ENCODE measurements around the gene HCN3.
"Not testable (repeated sequence)": the region's sequence is repeated elsewhere in the genome, so short reads cannot be mapped to it uniquely, and the experiment has no call there.

HCN3 gene

DNA sequence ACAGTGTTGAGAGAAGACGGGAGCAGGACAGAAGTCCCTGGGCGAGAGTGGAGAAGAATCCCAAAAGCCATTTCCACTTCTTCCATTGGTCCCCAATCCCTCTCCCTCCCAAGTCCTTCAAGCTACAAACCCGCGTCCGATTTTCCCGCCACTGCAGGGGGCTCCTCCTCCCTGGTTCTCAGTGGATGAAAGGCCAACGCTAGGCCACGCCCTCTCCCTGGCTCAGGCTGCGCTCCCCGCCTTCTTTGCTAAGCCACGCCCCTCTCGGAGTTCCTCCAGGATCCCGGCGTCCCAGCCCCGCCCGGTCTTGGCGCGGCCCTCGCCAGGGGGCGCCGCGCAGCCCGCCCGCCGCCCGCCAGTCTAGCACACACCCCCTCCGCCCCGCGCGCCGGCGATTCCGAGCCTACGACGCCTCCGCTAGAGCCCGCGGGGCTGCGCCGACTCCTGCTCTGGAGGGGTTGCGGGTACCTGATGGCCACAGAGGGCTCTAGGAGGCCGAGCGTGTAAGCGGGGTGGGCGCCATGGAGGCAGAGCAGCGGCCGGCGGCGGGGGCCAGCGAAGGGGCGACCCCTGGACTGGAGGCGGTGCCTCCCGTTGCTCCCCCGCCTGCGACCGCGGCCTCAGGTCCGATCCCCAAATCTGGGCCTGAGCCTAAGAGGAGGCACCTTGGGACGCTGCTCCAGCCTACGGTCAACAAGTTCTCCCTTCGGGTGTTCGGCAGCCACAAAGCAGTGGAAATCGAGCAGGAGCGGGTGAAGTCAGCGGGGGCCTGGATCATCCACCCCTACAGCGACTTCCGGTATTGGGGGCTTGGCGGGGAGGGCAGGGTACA is at the start of gene HCN3:
Gene HCN3, plus strand, starts transcription at position 394 of the 832 bp plus-strand sequence. Its CDS starts 128 bp downstream, at position 522.
- peak; percentile 98 for DNase-seq (ENCODE audit: low spot score)

DNA sequence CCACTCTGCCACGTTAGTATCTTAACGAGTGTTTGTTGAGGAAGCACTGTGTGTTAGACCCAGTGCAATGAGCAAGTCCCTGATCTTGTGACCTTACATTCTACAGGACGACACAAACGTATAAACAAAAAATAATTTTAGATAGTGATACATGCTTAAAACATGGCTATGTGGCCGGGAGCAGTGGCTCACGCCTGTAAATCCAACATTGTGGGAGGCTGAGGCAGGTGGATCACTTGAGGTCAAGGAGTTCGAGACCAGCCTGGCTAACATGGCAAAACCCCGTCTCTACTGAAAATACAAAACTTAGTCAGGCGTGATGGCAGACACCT is 49.2 kb upstream of the HCN3 start:
- no peak for DNase-seq (ENCODE audit: low spot score)

DNA sequence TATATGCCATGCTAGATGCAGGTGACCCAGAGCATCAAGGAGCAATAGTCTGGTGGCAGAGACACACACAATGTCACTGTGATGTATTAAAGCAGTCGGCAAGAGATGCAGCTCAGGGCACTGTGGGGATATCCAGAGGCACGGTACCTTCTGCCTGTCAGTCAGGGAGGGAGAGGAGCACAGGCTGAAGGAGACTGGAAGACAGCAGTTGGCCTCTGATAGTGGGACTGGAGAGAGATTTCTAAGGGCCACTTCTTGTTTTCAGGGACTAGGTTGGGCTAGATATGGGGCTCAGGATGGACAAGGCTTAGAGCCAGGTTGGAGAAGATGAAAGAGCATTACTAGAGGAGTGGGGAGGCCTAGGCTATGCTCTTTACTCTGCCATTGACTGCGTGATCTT is 46.0 kb upstream of the HCN3 start:
- DNase-seq (ENCODE audit: low spot score), result not testable (repeated sequence)

DNA sequence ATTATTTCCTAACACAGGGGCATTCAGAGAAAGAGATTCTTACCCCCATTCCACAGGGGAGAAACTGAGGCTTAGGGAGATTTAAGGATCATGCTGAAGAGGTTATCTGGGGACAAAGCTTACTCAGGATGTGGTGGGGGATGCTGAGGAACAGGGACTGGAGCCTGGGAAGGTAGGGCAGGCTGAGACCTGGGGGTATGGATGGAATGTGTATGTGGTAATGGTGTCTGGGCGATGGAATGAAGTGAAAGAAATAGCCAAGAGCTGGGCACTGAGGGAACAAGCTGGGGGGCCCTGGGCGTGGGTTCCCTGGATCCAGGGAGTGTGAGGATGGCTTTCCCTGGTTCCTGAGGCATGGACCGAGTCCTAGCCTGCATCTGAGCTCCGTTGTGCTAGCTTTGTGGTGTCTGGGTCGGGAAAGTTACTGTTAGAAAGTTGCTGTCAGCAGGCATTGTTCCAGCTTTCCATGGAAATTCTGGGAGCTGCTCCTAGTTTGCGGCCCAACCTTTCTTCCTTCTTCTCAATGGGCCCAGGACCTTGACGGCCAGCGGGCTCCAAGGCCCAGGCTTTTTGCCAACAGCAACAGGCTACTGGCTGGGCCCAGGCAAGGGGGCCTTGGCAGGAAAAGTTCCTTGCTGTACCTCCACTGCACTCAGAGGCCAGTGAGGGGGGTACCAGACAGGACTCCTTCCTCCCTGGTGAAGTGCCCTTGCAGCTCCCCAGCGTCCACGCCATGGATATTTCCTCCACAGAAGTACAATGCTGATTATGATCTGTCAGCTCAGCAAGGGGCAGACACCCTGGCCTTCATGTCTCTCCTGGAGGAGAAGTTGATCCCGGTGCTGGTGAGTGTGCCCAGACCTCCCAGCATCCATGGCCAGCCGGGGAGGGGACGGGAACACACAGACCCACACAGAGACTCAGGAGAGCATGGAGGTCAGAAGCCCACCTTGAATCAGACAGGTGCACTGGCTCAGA is 45.0 kb upstream of the HCN3 start:
- not testable (repeated sequence) for DNase-seq (ENCODE audit: low spot score)

DNA sequence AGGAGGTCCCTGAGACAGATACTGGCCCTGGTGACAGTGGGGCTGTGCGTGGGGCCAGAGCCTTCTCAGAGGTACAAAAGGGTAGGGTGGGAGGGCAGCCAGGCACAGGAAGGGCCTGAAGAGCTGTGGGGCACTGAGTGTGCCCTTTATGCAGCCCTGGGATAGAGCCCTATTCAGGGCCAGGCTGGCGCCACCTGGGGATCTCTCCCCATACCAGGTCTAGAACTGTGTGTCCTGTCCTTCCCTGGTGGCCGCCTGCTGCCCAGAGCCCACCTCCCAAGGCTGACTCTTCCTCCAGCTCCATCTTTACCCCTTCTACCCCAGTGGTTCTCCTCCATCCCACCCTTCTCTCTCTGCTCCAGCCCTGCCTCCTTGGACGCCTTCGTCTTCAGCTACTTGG is 43.8 kb upstream of the HCN3 start:
- not testable (repeated sequence) for DNase-seq (ENCODE audit: low spot score)

DNA sequence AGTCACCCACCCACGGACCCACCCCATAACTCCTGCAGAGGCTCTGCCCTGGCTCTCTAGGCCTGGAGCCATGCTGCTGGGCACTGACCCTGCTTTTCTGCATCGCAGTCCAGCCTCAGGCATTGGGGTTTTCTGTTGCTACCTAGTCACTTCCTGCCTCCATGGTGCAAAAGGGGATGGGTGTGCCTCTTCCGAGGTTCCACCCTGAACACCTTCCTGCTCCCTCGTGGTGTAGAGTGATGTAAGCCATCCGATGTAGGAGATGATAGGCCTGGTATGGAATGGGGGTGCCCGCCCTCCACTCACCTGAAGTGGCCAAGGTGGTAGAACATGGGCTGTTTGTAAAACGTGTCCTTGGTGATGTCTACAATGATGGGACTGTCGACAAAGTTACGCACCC is 41.9 kb upstream of the HCN3 start:
- not testable (repeated sequence) for DNase-seq (ENCODE audit: low spot score)

DNA sequence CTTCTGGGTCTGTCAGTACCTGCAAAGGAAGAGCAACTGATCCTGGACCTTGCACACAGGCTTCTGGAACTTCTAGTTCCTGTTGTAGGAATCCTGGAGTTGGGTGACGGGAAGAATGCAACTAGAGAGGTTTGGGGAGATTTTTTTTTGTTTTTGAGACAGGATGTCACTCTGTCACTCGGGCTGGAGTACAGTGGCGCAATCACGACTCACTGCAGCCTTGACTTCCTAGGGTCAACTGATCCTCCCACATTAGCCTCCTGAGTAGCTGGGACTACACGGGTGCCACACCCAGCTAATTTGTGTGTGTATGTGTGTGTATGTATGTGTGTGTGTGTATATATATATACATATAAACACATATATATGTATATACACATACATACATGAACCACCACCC is 40.8 kb upstream of the HCN3 start:
- no peak for DNase-seq (ENCODE audit: low spot score)

DNA sequence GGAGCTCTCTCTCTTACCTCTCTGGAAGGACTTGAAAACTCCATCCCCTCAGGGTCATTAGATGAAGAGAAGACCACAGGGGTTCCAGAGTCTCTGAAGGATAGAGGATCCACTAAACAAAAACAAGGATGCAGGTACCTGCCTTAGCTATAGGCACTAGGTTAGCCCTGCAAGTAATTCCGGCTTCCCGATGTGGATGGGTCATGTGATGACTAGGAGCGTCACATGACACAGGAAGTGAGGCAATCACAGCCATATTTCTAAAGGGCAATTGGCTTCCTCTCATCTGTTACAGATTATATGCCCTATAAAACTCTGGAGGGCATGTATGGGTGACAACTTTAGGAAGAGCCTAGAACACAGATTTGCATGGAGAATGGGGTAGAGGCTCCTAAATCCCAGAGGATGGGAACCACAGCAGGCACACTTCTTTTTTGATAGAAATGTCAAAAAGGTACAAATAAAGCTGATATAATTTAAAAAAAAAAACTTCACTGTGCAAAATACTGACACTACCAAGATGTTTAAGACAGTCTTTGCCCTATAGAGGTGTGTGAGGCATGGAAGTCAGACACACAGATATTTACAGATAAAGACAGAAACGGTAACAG is 36.1 kb upstream of the HCN3 start:
- DNase-seq (ENCODE audit: low spot score), result peak; percentile 78

DNA sequence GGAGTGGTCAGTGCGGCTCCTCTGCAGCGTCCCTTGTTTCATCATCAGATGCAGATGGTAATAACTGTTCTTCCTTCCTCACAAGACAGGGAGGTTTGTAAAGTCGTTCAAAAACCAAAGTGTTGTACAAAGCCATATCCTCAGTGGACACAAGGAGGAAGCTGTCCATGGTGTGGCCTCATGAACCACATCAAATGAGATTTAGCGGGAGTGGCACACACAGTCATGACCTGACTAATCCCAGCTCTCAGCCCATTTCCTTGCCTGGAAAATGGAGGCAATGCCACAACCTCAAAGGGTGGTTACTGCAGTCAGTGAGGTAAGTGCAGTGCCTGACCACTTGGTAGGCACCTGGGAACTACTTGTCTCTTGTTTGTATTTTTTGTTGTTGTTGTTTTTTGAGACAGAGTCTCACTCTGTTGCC is 35.4 kb upstream of the HCN3 start:
- DNase-seq (ENCODE audit: low spot score), result no peak

DNA sequence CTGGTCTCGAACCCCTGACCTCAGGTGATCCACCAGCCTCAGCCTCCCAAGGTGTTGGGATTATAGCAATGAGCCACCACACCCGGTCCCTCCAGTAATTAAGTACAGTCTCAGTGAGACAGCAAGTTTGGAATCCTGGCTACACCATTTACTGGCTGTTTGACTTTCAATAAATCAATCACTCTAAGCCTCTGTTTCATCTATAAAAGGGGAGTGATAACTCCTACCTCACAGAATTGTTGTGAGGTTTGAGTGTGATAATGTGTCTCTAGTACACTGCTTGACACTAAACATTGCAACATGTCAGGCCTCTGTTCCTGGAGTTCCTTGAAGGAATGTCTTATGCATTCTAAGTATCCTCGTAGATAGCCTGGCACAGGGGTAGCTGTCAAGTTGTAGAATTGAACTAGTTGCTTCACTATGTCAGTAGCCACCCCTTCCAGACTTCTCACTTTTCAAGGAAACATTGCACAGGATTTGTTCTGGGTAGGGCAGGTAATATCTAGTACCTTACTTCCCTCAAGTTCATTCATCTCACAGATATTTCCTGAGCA is 34.4 kb upstream of the HCN3 start:
- no peak for DNase-seq (ENCODE audit: low spot score)

DNA sequence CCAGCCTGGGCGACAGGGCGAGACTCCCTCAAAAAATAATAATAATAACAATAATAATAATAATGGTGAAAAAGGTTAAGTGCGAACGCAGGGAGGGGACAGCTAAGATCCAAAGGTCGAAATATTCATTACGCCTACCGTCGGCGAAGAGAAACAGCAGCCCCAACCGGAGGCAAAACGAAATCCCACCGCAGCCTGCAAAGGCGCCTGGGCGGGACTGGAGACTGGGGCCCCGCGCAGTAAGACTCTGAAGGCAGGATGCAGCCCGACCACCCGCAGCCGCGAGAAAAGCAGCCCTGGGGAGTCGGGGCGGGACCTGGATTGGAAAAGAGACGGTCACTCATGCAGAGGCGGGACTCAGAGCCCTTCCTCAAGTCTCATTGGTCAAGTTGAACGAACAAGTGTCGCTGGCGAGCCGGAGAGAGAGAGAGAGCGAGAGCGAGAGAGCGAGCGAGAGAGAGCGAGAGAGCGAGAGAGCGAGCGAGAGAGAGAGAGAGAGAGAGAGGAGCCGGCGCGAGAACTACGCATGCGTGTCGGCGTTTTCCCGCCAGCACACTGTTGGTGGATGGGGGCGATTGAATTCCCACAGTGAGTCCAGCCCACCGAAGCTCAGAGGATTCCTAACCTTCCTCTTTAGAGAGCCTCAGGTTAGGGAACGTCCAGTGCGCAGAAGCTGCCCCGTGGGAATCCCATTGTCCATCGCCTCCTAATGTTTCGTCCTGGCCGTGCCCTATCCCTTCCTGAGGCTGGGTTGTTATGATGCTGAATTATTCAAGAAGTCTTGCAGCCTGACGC is 32.7 kb upstream of the HCN3 start:
- DNase-seq (ENCODE audit: low spot score), result peak; percentile 95

DNA sequence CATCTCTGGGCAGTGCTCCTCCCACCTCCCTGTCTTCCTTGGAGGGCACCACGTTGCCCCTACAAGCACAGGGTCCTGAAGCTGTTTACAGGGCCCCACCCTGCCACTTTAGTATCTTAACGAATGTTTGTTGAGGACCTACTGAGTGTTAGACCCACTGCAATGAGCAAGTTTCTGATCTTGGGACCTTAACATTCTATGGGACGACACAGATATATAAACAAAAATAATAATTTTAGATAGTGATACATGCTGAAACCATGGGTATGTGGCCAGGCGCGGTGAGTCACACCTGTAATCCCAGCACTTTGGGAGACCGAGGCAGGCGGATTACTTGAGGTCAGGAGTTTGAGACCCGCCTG is 32.1 kb upstream of the HCN3 start:
- no peak for DNase-seq (ENCODE audit: low spot score)

DNA sequence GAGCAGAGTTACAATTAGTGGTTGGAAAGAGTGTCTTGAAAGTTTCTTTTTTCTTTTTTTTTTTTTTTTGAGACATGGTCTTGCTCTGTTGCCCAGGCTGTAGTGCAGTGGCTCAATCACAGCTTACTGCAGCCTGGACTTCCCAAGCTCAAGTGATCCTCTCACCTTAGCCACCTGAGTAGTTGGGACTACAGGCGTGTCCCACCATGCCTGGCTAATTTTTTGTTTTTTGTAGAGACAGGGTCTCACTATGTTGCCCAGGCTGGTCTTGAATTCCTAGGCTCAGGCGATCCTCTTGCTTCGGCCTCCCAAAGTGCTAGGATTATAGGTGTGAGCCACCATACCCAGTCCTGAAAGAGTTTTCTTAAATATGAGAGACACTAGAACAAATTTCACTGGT is 30.5 kb upstream of the HCN3 start:
- DNase-seq (ENCODE audit: low spot score), result not testable (repeated sequence)

DNA sequence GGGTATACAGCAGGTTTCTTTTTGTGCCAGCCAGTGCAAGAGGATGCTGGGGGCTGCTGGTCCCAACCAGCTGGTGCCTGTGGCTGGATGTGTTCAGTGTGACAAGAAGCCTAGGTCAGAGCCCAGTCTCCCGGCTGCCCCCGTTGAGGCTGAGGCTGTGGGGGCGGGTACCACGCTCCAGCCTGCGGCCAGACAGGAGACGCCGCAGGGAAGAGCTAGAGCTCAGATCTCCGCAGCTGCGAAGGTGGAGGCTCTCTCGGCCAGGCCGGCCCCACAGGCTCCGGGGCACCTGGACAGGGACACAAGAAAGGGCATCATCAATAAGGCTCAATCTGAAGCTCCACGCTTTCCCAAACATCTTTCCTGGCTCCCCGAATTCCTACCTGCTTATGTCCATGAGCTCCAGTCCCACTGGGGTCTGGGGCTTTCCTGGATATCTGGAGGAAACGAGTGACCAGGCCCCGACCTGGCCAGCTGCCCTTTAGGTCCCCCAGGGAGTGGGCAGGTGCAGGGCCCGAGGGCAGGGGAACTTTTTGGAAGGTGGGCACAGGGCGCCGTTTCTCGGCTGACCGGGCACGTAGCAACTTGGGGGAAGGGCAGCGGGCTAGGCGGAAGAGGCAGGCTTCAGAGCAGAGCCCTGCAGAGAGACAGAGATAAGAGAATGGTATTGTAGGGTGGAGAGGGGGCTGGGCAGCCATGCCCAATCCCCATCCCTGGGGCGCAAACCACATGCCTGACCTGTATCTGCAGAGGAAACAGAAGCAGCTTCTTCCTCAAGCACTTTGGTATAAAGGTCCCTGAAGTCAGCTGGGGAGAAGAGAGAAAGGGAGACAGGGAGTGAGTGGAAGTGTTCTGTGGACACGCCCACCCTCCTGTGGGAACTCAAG is 29.4 kb upstream of the HCN3 start:
- peak; percentile 27 for DNase-seq (ENCODE audit: low spot score)

DNA sequence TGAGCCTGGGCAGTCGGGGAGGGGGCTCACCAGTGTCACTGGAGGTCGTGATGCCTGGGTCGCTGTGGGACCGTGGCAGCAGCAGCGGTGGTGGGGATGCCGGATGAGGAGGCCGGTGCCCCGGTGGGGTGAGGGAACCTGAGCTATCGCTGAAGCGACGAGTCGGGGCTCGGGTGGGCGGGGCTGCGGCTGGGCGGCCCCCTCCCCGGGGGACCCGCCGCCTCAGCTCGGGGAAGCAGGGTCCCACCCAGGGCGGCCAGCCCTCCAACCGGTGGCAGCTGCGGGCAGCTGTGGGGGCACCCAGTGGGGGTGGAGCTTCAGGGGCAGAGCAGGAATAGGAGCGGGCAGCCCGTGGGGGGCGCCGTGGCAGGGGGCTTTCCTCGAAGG is 27.0 kb upstream of the HCN3 start:
- DNase-seq (ENCODE audit: low spot score), result no peak

DNA sequence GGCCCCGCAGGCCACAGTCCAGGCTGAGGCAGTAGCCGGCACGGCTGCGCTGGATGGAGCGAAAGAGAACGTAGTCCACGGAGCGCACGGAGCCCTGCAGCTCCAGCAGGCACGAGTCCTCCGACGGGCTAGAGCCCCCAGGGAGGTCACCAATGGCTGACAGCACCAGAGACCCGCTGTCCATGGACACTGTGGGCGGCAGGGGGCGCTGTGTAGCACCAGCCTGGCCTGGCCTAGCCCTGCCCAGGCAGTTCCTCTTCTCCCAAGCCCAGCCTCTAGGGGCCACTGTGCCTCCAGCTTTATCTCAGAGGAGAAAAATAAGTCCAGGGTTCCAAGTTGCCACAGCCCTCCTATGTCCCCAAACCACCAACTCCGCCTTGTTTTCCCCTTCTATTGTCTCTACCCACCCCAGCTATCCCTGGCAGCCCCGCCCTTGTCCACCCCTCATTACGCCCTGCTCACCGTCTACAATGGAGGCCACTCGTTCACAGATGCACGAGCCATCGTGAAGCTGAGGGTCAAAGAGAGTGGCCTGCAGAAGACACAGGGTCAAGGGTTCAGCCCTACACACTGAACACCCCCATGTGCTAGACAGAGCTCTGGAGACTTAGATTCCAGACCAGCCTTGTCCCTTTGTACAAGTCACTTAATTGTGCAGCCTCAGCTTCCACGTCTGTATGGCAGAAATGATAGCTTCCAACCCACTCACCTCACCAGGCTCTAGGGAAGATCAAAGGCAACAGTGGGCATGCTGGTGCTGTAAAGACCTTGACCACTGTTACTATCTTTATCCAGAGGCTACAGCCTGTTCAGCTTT is 26.4 kb upstream of the HCN3 start:
- DNase-seq (ENCODE audit: low spot score), result peak; percentile 96

DNA sequence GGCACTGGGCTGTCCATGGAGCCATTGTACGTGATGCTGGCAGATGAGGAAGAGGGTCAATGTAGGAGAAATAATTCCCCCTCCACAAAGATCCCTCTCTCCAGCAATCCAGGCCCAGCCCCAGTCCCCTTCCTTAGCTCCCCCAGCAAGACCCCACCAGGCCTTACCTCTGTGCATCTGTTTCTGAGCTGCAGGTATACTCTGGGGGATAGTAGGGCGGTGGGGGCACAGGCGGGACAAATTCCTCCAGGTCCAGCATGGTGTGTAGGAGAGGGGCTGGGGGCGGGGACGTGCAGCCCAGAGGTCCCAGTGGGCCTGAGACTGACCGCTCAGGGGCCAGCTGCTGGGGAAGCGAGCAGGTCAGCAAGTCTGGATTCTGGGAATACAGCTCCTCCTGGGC is 25.7 kb upstream of the HCN3 start:
- DNase-seq (ENCODE audit: low spot score), result no peak

DNA sequence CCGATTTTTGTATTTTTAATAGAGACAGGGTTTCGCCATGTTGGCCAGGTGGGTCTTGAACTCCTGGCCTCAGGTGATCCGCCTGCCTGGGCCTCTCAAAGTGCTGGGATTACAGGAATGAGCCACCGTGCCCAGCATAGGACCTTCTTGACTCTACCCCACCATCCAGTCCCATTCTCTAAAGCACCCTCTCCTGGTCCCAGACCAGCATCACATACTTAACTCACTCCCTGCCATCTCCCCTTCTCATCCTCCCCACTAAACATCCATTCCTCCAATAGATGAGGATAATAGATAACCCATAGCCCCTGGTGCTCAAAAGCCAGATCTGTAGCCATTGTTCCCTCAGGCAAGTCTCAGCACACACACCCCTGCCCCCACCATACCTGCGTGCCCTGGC is 24.1 kb upstream of the HCN3 start:
- DNase-seq (ENCODE audit: low spot score), result no peak

DNA sequence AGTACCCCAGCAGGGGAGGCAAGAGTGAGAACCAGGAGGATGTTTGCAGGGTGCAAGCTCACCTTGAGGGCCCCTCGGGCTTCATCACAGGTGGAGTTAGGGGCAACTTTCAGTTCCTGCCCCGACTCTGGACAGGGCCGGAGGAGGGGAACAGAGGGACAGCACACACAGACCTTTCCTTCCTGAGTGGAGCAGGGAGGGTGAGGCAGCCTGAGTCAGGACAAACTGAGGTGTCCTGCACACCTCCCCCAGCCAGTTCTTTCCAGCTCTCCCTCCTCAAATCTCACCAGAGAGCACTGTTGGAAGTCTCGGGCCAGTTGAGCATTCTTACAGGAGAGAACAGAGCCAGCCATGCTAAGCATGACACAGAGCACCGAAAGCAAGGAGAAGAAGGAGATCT is 23.5 kb upstream of the HCN3 start:
- DNase-seq (ENCODE audit: low spot score), result no peak

All from hematopoietic multipotent progenitor cell treated with erythropoietin and hydrocortisone succinate and interleukin-3 and kit ligand, for 17 days (in vitro differentiated cells).